Osteocyte (in vitro differentiated cells): ENCODE results near the gene RIPK4. TPM values are rescaled to one million over a fixed set of nuclear protein-coding genes. Genes with fewer than 3 reads are reported as not detected.

Source experiments
- DNase-seq: peaks from one replicate; pipeline ENCODE4 v3.0.0; 2021; ENCODE audit warnings: mixed read lengths; ENCODE audit not compliant: unreplicated experiment; ENCODE audit errors: extremely low spot score
- H3K27ac Mint-ChIP-seq: one replicate; pipeline ENCODE4 v1.8.0; 2021; ENCODE audit warnings: mild to moderate bottlenecking, mixed read lengths; ENCODE audit not compliant: unreplicated experiment
- H3K27me3 Mint-ChIP-seq: one replicate; pipeline ENCODE4 v1.8.0; 2021; ENCODE audit warnings: mixed read lengths; ENCODE audit not compliant: unreplicated experiment
- H3K36me3 Mint-ChIP-seq: one replicate; pipeline ENCODE4 v1.8.0; 2021; ENCODE audit warnings: mixed read lengths; ENCODE audit not compliant: unreplicated experiment
- H3K4me1 Mint-ChIP-seq: one replicate; pipeline ENCODE4 v1.8.0; 2021; ENCODE audit warnings: mixed read lengths; ENCODE audit not compliant: unreplicated experiment
- H3K4me3 Mint-ChIP-seq: one replicate; pipeline ENCODE4 v1.8.0; 2021; ENCODE audit warnings: mild to moderate bottlenecking, moderate library complexity, mixed read lengths; ENCODE audit not compliant: unreplicated experiment
- H3K9me3 Mint-ChIP-seq: one replicate; pipeline ENCODE4 v1.8.0; 2021; ENCODE audit warnings: mixed read lengths; ENCODE audit not compliant: unreplicated experiment
- total RNA-seq: library from RNA; stranded (reverse); gene quantifications from 2 replicates; pipeline ENCODE4 v1.2.1, GENCODE V29; 2021
- TF ChIP-seq, protein P1 (sequence below): fragments of 200-600 bp; sonication (generic); IDR thresholded peaks from 2 replicates; pipeline ENCODE4 v1.5.0; 2021; ENCODE audit warnings: antibody characterized with exemption, mild to moderate bottlenecking, moderate library complexity

RIPK4 gene
- total RNA-seq, 1 donor from 2014 or later = 2.4 TPM

DNA sequence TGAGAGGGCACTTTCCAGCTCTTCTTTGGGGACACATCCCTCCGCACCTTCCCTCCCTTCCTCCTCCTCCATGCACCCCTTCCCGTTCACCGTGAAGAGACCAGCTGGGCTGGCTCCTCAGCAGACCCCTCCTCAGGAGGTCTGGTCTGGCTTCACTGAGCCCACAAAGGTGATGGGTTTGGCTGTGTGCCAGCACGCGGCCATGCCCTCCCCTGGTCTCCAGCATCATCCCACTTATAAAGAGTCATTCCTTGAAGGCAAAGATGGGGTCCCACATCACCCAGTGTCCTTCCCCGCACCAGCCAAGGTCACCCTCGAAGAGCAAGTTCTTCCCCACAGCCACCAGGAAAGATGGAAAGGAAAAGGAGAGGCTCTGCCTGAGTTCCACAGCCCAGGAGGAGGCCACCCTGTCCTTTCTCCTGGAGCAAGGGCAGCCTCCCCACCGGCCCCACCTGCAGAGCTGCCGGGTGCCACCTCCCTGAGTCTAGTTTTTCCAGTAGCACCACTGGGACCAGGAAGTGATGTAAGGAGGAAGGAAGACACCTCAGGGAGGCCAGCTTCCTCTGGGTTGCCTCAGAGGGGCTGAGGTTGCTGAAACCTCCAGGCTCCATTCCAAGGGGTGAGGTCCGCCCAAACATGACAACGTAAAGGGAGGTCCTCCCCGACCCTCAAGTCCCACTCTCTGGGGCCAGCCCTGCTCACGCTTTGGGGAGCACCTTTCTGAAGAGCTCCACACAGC is 32.7 kb downstream of the RIPK4 start:
- H3K9me3 Mint-ChIP-seq = peaks cover 37% of the 10 kb centered on the region
- no peak overlapping the region for H3K27ac Mint-ChIP-seq
- H3K36me3 Mint-ChIP-seq = peaks cover 26% of the 10 kb centered on the region
- H3K4me1 Mint-ChIP-seq = no peaks in the 10 kb centered on the region
- peaks cover 14% of the 10 kb centered on the region for H3K27me3 Mint-ChIP-seq
- H3K4me3 Mint-ChIP-seq = no peak overlapping the region
- DNase-seq = no peak
- TF ChIP-seq, protein P1, sequence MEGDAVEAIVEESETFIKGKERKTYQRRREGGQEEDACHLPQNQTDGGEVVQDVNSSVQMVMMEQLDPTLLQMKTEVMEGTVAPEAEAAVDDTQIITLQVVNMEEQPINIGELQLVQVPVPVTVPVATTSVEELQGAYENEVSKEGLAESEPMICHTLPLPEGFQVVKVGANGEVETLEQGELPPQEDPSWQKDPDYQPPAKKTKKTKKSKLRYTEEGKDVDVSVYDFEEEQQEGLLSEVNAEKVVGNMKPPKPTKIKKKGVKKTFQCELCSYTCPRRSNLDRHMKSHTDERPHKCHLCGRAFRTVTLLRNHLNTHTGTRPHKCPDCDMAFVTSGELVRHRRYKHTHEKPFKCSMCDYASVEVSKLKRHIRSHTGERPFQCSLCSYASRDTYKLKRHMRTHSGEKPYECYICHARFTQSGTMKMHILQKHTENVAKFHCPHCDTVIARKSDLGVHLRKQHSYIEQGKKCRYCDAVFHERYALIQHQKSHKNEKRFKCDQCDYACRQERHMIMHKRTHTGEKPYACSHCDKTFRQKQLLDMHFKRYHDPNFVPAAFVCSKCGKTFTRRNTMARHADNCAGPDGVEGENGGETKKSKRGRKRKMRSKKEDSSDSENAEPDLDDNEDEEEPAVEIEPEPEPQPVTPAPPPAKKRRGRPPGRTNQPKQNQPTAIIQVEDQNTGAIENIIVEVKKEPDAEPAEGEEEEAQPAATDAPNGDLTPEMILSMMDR = no peak

DNA sequence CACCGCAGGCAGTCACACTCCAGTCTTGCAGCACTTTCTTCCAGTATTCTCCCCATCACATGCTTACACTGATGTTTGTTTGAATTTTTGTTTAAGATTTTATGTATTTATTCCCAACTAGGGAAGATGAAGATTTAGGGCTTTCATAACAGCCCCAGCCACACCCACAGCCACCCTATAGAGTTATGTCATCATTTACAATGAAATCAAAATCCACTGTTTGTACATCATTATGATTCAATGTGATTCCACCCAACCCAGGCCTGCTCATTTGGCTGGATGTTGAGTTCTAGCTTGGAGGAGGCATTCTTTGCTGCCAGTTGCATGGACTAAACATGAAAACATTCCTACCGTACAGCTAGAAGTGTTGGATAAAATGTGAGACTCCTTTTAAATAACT is 35.8 kb downstream of the RIPK4 start:
- Mint-ChIP-seq H3K4me3 (no peak overlapping the region), H3K27me3 (peaks cover 14% of the 10 kb centered on the region), H3K4me1 (peaks cover 19% of the 10 kb centered on the region), H3K36me3 (peaks cover 13% of the 10 kb centered on the region), H3K27ac (no peak overlapping the region), H3K9me3 (peaks cover 20% of the 10 kb centered on the region)
- TF ChIP-seq, protein P1 = no peak
- DNase-seq = no peak

DNA sequence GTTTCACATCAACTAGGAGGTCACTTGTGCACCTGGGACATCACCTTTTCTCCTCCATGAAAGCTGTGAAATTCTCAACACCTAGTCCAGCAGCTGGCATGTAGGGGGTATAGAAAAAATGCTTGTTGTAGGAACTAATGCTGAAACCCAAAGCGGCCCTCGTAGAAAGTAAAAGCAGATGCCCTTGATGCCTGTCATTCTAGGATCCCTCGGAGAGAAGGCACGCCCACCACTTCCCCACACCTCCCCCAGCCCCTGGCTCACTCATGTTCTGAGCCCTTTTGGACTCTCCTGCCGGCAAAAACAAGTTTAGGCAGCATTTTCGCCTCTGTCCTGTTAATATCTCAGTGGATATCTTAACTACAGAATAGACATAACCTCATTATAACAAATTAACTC is 36.5 kb downstream of the RIPK4 start:
- H3K27ac Mint-ChIP-seq = no peak overlapping the region
- peaks cover 20% of the 10 kb centered on the region for H3K9me3 Mint-ChIP-seq
- H3K27me3 Mint-ChIP-seq = peaks cover 14% of the 10 kb centered on the region
- peaks cover 13% of the 10 kb centered on the region for H3K36me3 Mint-ChIP-seq
- DNase-seq = no peak
- H3K4me1 Mint-ChIP-seq = peaks cover 19% of the 10 kb centered on the region
- no peak overlapping the region for H3K4me3 Mint-ChIP-seq
- TF ChIP-seq, protein P1 = no peak

DNA sequence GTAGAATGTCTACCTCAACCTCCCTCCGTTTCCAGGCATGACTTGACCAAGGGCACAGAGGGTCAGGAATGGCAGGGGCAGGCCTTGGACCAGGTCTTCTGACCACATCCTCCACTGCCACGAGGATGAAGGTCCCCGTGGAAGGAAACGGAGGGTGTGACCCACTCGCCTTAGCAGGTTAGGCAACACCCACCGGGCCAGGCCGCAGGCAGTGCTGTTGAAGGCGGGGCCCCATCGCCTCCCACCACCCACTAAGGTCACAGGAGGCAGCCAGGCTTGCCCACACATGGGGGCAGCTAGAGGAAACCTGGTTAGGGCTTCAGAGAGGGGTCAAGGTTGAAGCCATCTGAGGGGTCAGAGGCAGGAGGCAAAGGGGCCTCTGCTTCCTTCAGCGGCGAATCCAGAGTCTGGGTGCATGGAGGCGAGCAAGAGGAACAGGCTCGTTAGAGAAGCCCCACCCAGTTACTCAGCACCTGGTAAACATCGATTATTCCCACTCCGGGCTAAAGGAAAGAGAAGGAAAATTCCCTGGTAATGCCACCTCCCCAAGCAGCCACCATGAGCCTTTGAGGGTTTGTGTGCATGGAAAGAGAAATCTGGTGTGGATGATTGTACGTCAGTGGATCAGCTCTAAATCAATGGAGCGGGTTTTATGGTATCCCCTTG is 37.0 kb downstream of the RIPK4 start:
- no peak for DNase-seq
- TF ChIP-seq, protein P1 = no peak
- H3K4me3 Mint-ChIP-seq = no peak overlapping the region
- H3K9me3 Mint-ChIP-seq = peaks cover 20% of the 10 kb centered on the region
- H3K4me1 Mint-ChIP-seq = peaks cover 19% of the 10 kb centered on the region
- H3K27me3 Mint-ChIP-seq = peaks cover 14% of the 10 kb centered on the region
- H3K27ac Mint-ChIP-seq = no peak overlapping the region
- H3K36me3 Mint-ChIP-seq = peaks cover 13% of the 10 kb centered on the region
